GM19035 (cell line): ENCODE data around the gene ZNF423.

Source experiments
- ATAC-seq: cut with Tn5 transposase; IDR thresholded peaks from one replicate; pipeline ENCODE4 v1.9.1; 2021; ENCODE audit not compliant: unreplicated experiment

ZNF423 gene

GRCh38 chr16:49605536-49606254 is 250.2 kb downstream of the ZNF423 start:
- ATAC-seq, result no peak

- ATAC-seq, result no peak
These were observed 251.3 kb downstream of the ZNF423 start for GRCh38 chr16:49604602-49605001.

GRCh38 chr16:49603956-49604355 is 252.0 kb downstream of the ZNF423 start:
- no peak for ATAC-seq

GRCh38 chr16:49602976-49603310 is 253.0 kb downstream of the ZNF423 start:
- ATAC-seq, result no peak

GRCh38 chr16:49602201-49602975 is 253.5 kb downstream of the ZNF423 start:
- no peak for ATAC-seq

- ATAC-seq, result no peak
These were observed 254.3 kb downstream of the ZNF423 start for GRCh38 chr16:49601576-49601975.

GRCh38 chr16:49600976-49601375 is 254.9 kb downstream of the ZNF423 start:
- ATAC-seq, result no peak

GRCh38 chr16:49600536-49600935 is 255.4 kb downstream of the ZNF423 start:
- ATAC-seq, result no peak

GRCh38 chr16:49599704-49600103 is 256.2 kb downstream of the ZNF423 start:
- ATAC-seq, result no peak

- ATAC-seq, result no peak
These were observed 256.6 kb downstream of the ZNF423 start for GRCh38 chr16:49599281-49599680.

- peak; percentile 80 for ATAC-seq
These were observed 257.3 kb downstream of the ZNF423 start for GRCh38 chr16:49598383-49599170.

GRCh38 chr16:49597796-49598195 is 258.1 kb downstream of the ZNF423 start:
- ATAC-seq, result no peak

- no peak for ATAC-seq
These were observed 259.1 kb downstream of the ZNF423 start for GRCh38 chr16:49596648-49597291.

GRCh38 chr16:49596068-49596467 is 259.8 kb downstream of the ZNF423 start:
- no peak for ATAC-seq

- no peak for ATAC-seq
These were observed 261.0 kb downstream of the ZNF423 start for GRCh38 chr16:49594685-49595498.

- no peak for ATAC-seq
These were observed 261.8 kb downstream of the ZNF423 start for GRCh38 chr16:49594153-49594552.

- no peak for ATAC-seq
These were observed 262.4 kb downstream of the ZNF423 start for GRCh38 chr16:49593424-49594040.

GRCh38 chr16:49592546-49593423 is 263.1 kb downstream of the ZNF423 start:
- ATAC-seq, result no peak
